HG03565 (cell line): Measurements from ENCODE around the gene MYO9B.
"Not testable (repeated sequence)": the region's sequence is repeated elsewhere in the genome, so short reads cannot be mapped to it uniquely, and the experiment has no call there.

Experiments used
- ATAC-seq: cut with Tn5 transposase; IDR thresholded peaks from one replicate; pipeline ENCODE4 v1.9.1; 2021; ENCODE audit warnings: mild to moderate bottlenecking, moderate library complexity; ENCODE audit not compliant: unreplicated experiment

MYO9B gene

DNA sequence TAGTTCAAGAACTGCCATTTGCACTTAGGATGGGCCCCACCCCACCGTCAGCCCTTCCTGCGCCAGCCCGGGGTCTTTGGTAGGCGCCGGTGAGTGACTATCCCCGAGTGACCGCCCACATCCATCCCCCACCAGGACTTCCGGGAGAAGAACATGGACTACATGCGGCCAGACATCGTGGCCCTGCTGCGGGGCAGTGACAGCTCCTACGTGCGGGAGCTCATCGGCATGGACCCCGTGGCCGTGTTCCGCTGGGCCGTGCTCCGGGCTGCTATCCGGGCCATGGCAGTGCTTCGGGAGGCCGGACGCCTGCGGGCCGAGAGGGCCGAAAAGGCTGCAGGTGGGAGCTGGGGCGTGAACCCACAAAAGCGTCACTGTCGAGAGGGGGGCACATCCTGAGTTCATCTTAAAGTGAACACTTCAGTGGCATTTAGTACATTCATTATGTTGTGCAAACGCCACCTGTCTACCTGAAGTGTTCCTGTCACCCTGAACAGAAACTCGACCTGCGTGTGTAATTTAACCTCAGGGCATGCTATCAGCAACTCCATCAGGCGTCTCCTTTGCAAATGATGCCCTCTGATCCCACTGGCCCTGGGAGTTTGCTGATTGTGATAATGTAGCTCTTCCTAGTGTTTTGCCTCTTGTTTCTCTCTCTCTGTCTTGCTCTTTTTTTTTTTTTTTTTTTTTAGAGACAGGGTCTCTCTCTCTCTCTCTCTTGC, 97.2 kb downstream of the MYO9B start:
- no peak for ATAC-seq

DNA sequence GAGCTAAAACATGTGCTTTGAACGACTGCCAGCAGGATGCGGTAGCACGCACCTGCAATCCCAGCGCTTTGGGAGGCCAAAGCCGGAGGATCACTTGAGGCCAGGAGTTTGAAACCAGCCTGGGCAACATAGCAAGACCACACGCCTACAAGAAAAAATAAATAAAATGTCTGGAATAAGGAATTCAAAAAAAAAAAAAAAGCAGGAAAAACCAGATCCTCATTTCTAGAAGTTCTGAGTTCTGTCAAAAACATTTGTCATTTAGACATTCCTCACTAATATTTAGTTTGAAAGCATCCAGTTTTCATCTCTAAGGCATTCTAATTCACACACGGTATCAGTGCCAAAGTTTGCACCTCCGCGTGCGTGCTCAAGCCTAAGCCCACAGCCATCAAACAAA, 102.7 kb downstream of the MYO9B start:
- ATAC-seq: no peak

DNA sequence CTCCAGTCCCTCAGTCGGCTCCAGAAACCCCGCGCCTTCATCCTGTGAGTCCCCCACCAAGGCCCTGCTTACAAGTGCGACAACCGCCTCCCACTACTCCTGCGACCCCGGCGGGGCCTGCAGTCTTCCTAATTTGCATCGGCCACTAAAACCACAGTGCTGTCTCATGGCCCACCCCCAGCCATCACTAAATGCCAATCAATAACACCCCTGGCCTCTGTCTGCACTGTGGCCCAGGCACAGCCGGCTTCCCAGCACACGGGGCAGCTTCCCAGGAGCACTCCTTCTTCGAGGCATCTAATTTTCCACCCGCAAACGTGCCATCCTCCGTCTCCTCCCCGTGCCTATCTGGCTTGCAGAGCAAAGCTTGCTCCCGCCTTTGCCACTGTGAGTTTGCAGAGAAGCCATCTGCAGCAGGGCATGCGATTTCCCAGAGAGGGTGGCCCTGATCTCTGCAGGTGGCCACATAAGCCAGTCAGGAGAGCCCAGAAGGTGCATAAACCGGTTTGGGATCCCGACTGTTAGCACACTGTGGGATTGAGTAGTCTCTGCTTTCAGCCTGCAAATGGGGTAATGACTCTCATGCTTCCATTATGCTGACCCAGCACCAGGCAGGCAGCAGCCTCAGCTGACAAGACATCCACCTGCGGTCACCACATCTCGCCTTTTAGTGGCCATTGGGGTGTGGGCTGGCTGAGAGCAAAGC, 105.6 kb downstream of the MYO9B start:
- ATAC-seq: no peak

DNA sequence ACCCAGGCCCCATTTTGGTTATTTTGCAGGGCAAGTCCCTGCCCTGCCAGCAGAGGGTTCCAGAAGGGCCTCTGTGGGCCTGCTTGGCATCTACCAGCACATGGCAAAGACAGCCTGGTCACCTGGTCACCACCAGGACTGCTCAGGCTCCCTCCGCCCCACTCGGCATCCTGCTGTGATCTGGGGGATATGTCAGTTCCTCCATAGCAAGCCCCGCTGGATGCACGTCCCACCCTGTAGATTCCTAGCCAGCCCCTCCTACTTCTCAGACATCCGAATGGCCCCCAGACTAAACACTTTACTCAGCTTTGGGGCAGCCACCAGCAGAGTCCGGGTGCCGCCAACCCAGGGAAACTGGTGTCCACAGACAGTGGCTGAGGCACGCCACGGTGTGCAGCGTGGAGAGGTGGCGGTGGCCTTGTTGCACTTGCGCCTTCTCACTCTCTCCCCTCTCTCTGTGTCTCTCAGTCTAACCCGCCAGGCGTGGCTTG, 107.7 kb downstream of the MYO9B start:
- no peak for ATAC-seq

DNA sequence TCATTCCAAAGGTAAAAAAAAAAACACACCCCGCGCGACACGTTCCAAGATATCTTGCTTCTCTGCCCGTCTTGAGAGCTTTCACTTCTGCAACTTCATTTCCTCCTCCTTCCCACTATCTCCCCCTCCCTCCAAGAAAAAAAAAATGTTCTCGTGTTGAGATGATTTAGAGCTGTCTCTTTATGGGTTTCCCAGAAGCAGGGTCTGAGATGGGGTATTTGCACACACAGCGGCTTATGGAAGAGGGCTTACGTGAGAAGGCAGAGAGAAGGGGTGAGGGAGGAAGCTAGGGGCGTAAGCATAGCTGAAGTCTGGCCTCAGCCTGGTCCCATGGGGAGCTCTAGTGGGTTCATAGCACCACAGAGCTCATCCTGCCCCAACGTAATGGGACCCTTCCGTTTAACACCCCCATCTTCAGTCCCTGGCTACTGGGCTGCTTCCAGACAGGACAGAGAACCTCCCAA, 108.3 kb downstream of the MYO9B start:
- no peak for ATAC-seq

DNA sequence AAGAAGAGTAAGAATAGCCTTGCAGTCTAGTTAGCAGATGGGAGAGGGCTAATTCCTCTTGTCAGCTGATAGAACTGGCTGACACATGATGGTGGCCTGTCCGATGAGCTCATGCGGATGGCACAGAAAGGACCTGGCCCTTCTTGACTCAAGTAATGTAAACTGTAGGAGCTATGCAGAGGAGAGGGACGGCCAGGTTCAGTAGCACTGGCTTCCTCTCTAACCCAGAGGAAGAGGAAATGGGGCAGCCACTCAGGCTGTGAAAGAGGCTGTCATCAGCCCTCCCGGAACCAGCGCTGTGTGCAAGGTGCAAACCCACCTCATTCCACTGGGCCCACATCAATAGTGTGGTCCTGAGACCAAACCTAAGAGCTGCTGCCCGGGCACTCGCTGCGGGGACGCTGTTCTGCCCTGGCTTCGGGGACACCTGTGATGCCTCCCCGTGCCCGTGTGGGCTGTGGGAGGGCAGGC, 108.8 kb downstream of the MYO9B start:
- ATAC-seq: no peak

DNA sequence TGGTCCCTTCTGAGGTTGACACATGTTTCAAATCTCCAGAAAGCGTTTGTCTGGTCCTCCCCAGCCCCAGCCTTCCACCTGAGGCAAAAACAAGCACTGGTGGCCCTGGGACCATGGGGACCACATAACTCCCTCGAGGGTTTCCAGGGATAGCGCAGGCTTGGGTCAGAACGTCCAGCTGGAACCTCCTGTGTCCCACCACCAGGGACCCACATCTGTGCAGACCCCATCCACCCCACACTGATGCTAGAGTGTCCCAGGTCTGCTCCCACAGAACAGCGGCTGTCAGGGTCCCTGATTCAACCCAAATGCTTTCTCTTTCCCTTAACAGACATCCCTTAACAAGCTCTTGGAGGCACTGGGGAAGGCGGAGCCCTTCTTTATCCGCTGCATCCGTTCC, 110.0 kb downstream of the MYO9B start:
- no peak for ATAC-seq

DNA sequence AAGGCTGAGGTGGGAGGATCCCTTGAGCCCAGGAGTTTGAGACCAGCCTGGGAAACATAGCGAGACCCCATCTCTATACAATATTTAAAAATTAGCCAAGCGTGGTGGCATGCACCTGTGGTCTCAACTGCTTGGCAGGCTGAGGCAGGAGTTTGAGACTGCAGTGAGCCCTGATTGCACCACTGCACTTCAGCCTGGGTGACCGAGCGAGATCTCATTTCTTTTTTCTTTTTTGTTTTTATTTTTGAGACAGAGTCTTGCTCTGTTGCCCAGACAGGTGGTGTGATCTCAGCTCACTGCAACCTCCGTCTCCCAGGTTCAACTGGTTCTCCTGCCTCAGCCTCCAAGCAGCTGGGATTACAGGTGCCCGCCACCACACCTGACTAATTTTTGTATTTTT, 116.2 kb downstream of the MYO9B start:
- ATAC-seq: not testable (repeated sequence)

DNA sequence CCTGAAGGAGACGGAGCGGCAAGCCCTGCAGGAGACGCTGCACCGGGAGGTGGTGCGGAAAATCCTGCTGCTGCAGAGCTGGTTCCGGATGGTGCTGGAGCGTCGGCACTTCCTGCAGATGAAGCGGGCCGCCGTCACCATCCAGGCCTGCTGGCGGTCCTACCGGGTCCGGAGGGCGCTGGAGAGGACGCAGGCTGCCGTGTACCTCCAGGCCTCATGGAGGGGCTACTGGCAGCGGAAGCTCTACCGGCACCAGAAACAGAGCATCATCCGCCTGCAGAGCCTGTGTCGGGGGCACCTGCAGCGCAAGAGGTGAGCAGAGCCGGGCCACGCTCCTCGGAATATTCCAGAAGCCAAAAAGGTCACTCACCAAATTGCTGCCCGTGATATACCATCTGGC, 117.2 kb downstream of the MYO9B start:
- ATAC-seq: no peak

DNA sequence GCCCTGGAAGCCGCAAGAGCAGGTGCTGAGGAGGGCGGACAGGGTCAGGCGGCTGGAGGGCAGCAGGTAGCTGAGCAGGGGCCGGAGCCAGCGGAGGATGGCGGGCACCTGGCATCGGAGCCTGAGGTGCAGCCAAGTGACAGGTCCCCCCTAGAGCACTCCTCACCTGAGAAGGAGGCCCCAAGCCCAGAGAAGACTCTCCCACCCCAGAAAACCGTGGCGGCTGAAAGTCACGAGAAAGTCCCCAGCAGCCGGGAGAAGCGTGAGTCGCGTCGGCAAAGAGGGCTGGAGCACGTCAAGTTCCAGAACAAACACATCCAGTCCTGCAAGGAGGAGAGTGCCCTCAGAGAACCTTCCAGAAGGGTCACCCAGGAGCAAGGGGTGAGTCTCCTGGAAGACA, 119.0 kb downstream of the MYO9B start:
- no peak for ATAC-seq

DNA sequence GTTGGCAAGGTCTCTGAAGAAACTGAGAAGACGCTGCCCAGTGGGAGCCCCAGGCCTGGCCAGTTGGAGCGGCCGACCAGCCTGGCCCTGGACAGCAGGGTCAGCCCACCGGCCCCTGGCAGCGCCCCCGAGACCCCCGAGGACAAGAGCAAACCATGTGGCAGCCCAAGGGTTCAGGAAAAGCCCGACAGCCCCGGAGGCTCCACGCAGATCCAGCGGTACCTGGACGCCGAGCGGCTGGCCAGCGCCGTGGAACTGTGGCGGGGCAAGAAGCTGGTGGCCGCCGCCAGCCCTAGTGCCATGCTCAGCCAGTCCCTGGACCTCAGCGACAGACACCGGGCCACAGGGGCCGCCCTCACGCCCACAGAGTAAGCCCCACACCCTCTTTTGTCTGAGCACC, 119.5 kb downstream of the MYO9B start:
- no peak for ATAC-seq

DNA sequence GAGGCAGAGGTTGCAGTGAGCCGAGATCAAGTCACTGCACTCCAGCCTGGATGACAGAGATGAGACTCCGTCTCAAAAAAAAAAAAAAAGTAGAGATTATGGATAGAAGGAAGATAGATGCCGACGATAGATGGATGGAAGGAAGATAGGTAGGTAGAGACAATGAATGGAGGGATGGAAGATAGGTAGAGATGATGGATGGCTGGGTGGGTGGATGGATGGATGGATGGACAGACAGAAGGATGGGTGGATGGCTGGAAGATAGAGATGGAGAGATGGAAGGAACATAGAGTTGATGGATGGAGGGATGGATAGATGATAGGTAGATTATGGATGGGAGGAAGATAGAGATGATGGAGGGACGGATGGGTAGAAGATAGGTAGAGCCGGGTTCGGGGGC, 121.0 kb downstream of the MYO9B start:
- no peak for ATAC-seq

DNA sequence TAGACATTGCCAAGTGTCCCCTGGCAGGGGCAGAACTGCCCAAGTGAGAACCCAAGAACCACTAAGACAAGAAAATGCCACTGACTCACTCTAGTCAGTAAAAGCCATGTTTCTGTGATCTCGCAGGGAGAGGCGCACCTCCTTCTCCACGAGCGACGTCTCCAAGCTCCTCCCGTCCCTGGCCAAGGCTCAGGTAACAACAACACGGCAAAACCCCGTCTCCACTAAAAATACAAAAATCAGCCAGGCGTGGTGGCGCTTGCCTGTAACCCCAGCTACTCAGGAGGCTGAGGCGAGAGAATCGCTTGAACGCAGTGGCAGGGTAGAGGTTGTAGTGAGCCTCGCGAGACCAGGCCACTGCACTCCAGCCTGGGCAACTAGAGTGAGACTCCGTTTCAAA, 122.1 kb downstream of the MYO9B start:
- ATAC-seq: no peak

DNA sequence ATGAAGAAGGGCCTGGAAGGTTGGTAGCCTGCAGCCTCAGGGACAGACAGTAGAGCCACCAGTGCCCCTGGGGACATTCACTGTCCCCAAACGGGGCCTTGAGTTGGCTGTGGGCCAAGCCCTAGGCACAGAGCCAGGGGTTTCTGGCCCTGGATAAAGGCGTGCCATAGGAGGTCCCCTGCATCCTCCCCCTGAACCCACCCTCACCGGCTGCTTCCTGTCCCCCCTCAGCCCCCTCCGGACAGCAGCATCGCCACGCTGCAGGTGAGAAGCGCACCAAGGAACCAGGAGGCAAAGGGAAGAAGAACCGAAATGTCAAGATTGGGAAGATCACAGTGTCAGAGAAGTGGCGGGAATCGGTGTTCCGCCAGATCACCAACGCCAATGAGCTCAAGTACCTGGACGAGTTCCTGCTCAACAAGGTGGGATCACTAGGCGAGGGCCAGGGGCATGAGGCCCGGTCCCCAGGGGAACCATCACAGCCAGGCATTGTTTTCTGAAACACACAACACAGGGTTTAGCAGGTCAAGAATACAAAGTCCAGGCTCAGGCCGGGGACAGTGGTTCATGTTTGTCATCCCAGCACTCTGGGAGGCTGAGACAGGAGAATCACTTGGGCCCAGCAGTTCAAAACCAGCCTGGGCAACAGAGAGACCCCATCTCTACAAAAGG, 125.0 kb downstream of the MYO9B start:
- no peak for ATAC-seq

DNA sequence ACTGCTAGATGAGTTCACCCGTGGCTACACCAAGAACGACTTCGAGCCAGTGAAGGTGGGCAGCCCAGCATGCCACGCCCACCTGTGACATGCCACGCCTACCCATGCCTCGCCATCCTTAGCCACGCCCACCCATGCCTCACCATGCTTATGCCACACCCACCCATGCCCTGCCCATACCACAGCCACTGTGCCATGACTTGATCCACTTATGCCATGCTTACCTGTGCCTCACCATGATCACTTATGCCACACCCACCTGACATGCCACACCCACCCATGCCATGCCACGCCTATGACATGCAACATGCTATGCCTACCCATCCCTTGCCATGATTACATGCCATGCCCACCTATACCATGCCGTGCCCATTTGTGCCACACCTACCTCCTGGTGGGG, 126.7 kb downstream of the MYO9B start:
- ATAC-seq: no peak

DNA sequence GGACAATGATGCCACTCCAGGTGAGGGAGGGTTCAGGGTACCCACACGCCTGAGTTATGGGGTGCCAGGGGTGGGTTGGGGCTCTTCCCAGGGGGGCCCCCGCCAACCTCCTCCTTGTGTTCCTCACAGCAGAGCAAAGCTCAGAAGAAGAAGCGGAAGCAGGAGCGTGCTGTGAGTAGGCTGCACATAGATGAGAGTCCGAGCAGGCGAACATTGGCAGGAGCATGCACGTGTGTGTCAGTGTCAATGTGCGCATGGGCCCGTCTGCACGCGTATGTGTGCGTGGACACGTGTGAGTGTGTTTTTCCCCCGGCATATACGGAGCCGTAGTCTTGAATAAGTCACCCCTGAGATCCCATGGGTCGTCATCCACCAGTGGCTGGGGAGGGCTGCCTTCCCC, 127.1 kb downstream of the MYO9B start:
- no peak for ATAC-seq

DNA sequence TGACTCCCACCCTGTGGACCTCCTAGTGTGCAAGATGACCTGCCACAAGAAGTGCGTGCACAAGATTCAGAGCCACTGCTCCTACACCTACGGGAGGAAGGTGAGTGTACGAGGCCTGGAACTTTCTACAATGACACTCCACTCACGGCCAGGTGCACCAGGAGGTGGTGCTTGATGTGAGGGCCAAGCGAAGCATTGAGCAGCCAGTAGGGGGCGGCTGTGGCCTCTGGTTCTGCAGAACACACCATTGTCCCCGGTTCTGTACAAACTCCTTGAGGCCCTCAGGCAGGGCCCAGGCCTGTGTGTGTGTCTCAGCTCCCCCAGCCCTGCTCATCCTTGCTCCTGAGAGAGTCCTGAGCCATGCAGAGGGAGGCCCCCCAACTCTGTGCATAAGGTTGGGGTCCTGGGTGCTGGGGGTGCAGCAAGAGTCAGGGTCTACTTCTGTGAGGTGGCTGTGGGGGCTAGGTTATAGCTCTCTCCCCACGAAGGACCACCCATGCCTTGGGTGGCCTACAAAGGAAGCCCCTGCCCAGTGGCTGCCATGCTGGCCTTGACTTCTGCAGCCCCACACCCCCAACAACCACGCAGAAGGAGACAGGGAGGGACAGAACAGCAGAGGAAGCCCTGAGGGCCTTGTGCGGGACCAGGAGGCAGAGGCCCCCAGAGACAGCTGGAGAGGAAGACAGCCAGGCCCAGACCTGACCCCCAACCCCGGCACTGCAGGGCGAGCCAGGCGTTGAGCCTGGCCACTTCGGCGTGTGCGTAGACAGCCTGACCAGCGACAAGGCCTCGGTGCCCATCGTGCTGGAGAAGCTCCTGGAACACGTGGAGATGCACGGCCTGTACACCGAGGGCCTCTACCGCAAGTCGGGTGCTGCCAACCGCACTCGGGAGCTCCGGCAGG, 129.9 kb downstream of the MYO9B start:
- ATAC-seq: no peak

DNA sequence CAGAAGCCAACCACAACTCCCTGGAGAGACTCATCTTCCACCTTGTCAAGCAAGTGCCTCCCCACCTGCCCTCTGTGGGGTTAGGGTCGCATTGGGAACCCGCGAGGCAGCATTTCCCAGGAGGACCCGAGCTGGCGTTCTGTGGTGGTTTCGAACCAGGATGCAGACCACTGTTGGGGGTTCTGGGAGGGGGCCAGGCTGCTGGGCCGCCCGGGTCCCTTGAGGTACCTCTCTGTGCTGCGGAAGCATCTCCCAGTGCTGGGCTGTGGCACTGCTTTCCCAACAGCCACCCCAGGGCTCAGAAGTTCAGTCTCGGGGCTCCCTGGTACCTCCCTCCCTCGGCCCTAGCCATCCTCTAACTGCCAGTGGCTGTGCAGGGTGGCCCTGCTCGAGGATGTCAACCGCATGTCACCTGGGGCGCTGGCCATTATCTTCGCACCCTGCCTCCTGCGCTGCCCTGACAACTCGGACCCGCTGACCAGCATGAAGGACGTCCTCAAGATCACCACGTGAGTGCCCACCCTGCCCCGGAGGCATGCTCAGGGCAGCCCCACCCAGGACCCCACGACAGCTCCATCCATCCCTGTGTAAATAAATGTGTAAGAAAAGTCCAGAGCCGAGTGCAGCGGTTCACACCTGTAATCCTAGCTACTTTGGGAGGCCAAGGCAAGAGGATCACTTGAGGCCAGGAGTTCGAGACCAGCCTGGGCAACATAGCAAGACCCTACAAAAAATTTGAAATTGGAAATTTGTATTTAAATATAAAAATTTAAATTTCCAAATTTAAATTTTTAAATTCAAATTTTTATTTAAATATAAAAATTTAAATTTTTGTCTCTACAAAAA, 131.4 kb downstream of the MYO9B start:
- no peak for ATAC-seq

DNA sequence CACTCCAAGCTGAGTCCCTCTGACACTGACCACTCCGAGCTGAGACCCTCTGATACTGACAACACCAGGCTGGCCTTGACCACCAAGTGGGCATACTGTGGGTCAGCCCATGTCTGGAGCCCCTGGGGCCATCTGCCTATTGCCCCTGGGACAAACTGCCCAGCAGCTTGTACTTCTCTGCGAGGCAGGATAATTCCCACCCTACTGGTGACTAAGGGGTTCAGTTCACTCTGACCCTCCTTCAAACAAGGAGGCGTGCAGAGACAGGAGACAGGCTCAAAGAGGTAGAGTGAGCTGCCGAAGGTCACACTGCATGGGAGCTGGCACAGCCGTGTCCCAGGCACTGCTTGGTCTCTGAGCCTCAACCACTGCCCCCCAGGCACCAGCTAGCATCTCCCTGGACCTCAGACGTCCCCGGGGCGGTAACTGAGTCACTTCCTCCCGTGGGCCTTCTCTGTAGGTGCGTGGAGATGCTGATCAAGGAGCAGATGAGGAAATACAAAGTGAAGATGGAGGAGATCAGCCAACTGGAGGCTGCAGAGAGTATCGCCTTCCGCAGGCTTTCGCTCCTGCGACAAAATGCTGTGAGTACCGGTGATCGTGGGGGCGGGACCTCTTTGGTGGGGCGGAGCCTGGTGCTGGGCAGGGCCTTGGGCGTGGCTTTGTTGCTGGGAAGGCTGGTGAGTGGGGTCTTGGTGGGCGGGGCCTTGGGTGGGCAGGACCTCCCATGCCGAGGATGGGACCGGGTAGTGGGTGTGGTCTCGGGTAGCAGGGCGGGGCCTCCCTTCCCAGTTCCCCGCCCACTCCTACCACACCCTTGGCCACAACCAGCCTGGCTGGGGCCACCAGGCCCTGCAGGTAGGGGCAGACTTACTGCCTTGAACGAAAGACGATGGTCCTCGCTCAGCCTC, 133.8 kb downstream of the MYO9B start:
- no peak for ATAC-seq
